BLaER1 treated with 17β-estradiol and CSF1 and Interleukin-3, amounts not matched to agents 10 nM and 100 nM (cell line): Measurements from ENCODE around the gene C12orf50.

Experiments used
- H3K27ac ChIP-seq, 11 experiments: shearing (Covaris generic); formaldehyde crosslinking; 2 replicates each; pipeline ENCODE4 v1.8.1; 2022
- H3K27me3 ChIP-seq, 11 experiments: shearing (Covaris generic); formaldehyde crosslinking; 2 replicates each; pipeline ENCODE4 v1.8.1; 2022
- H3K36me3 ChIP-seq, 11 experiments: shearing (Covaris generic); formaldehyde crosslinking; 2 replicates each; pipeline ENCODE4 v1.8.1; 2022
- H3K4me1 ChIP-seq, 10 experiments: shearing (Covaris generic); formaldehyde crosslinking; 2 replicates each; pipeline ENCODE4 v1.8.1; 2022
- H3K4me2 ChIP-seq, 11 experiments: shearing (Covaris generic); formaldehyde crosslinking; 2 replicates each; pipeline ENCODE4 v1.8.1; 2022
- H3K4me3 ChIP-seq, 10 experiments: shearing (Covaris generic); formaldehyde crosslinking; 2 replicates each; pipeline ENCODE4 v1.8.1; 2022
- H3K9ac ChIP-seq, 11 experiments: shearing (Covaris generic); formaldehyde crosslinking; 2 replicates each; pipeline ENCODE4 v1.8.1; 2022
- H3K9me3 ChIP-seq, 11 experiments: shearing (Covaris generic); formaldehyde crosslinking; replicated peaks in 1 of 11; 2 replicates each; pipeline ENCODE4 v1.8.1; 2022
- H4K20me1 ChIP-seq, 11 experiments: shearing (Covaris generic); formaldehyde crosslinking; 2 replicates each; pipeline ENCODE4 v1.8.1; 2022
- Cebpa-rat ChIP-seq, 11 experiments: shearing (Covaris generic); IDR thresholded peaks; 2 replicates each; pipeline ENCODE4 v1.8.1; 2022

The C12orf50 gene

DNA sequence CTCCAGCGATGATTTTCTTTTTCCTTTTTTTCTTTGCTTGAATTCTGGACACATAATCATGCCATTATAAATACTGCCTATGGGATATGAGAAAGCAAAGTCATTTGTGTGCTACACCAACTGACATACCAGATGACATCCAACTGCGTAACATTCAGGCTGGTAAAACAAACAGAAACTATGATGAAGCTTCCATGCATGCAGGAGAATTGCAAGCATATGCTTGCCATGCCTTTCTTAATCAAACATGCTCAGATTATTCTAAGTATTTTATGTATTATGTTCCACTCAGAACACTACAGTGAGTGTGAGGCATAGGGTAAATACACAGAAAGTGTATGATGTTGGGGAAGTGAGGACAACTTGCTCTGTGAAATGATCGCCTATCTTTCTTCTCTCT is 97.4 kb downstream of the C12orf50 start:
- no peaks in the 10 kb centered on the region for H4K20me1 ChIP-seq
- no peaks in the 10 kb centered on the region for H3K36me3 ChIP-seq
- H3K27me3 ChIP-seq: no peaks in the 10 kb centered on the region
- peaks cover 0 to 19% (median 11%) of the 10 kb centered on the region in 11 experiments; a peak in 16 of 22 replicates for H3K9me3 ChIP-seq
- no peak overlapping the region for H3K9ac ChIP-seq
- no peak overlapping the region for H3K27ac ChIP-seq
- H3K4me2 ChIP-seq: no peak overlapping the region
- no peak for TF ChIP-seq Cebpa-rat (IDR thresholded peaks at IDR 0.05)
- no peaks in the 10 kb centered on the region for H3K4me1 ChIP-seq
- H3K4me3 ChIP-seq: no peak overlapping the region

DNA sequence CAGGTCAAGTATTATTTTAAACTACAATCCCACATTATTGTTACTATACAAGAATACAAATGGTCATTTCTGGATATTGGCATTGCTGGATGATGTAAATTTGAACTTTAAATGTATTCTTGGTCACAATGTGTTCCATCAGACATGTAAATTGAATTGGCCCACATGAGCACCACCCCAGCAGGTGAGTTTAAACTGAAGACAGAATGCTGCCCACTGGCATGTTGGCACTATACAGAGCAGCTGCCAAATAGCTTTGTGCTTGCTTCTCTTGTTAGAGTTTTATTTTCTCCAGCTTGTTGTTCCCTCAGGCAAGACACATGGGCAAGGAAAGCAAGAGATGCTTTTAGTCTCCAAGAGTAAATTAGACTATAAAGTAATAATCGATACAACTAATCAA is 98.6 kb downstream of the C12orf50 start:
- Histone ChIP-seq H3K36me3 (no peaks in the 10 kb centered on the region), H3K27ac (no peak overlapping the region), H3K4me1 (no peaks in the 10 kb centered on the region), H4K20me1 (no peaks in the 10 kb centered on the region), H3K27me3 (no peaks in the 10 kb centered on the region), H3K9me3 (peaks cover 0 to 7% (median 2%) of the 10 kb centered on the region in 11 experiments; a peak in 7 of 22 replicates), H3K4me3 (no peak overlapping the region), H3K4me2 (no peak overlapping the region), H3K9ac (no peak overlapping the region)
- no peak for TF ChIP-seq Cebpa-rat (IDR thresholded peaks at IDR 0.05)
